K562 (cell line): ENCODE data around the gene HK1. TPM values are rescaled to one million over a fixed set of nuclear protein-coding genes. Genes with fewer than 3 reads are reported as not detected.

Source experiments
- BCL6 ChIP-seq: fragments of 250-450 bp; sonication (Bioruptor Pico); IDR thresholded peaks from 2 replicates; pipeline ENCODE4 v1.4.0; 2020
- CBFA2T2 ChIP-seq: fragments of 450-650 bp; conservative IDR thresholded peaks from 2 replicates; pipeline ENCODE4 v1.6.1; 2017; ENCODE audit warnings: mild to moderate bottlenecking
- CBX5 ChIP-seq: IDR thresholded peaks from 2 replicates; pipeline ENCODE4 v1.6.1; 2014; ENCODE audit warnings: low read depth, borderline replicate concordance
- CTBP1 ChIP-seq: fragments of 450-650 bp; IDR thresholded peaks from 2 replicates; pipeline ENCODE4 v1.6.1; 2016; ENCODE audit warnings: borderline replicate concordance
- DIDO1 ChIP-seq: fragments of 450-650 bp; IDR thresholded peaks from 2 replicates; pipeline ENCODE4 v1.6.1; 2016; ENCODE audit warnings: low read depth, missing biosample characterization, missing genetic modification characterization
- DNMT1 ChIP-seq: fragments of 450-650 bp; IDR thresholded peaks from 2 replicates; pipeline ENCODE4 v1.6.1; 2016; ENCODE audit warnings: antibody characterized with exemption, mild to moderate bottlenecking
- E2F3 ChIP-seq: fragments of 250-450 bp; sonication (Bioruptor Pico); IDR thresholded peaks from 2 replicates; pipeline ENCODE4 v1.4.0; 2020; ENCODE audit warnings: mild to moderate bottlenecking
- ELF1 ChIP-seq: fragments of 200-800 bp; sonication (Bioruptor generic); IDR thresholded peaks from 2 replicates; pipeline ENCODE4 v1.6.1; 2016; ENCODE audit warnings: missing genetic modification characterization, missing compliant biosample characterization
- ELF4 ChIP-seq: fragments of 450-650 bp; formaldehyde crosslinking; IDR thresholded peaks from 2 replicates; pipeline ENCODE4 v1.4.0; 2022; ENCODE audit warnings: missing genetic modification characterization
- ELK3 ChIP-seq: fragments of 450-650 bp; formaldehyde crosslinking; IDR thresholded peaks from 2 replicates; pipeline ENCODE4 v1.4.0; 2020; ENCODE audit warnings: mild to moderate bottlenecking
- GABPB1 ChIP-seq: sonication (generic); formaldehyde crosslinking; IDR thresholded peaks from 2 replicates; pipeline ENCODE4 v1.8.0; 2022; ENCODE audit warnings: mild to moderate bottlenecking, missing genetic modification reagents
- KLF13 ChIP-seq: fragments of 450-650 bp; IDR thresholded peaks from 2 replicates; pipeline ENCODE4 v1.6.1; 2016; ENCODE audit warnings: missing genetic modification characterization, low read depth, mild to moderate bottlenecking, missing compliant biosample characterization, moderate library complexity, borderline replicate concordance
- LCOR ChIP-seq: sonication (generic); formaldehyde crosslinking; IDR thresholded peaks from 2 replicates; pipeline ENCODE4 v1.8.0; 2022; ENCODE audit warnings: mild to moderate bottlenecking, missing genetic modification reagents
- MAFG ChIP-seq: fragments of 450-650 bp; conservative IDR thresholded peaks from 2 replicates; pipeline ENCODE4 v1.6.1; 2016; ENCODE audit warnings: missing genetic modification characterization, missing compliant biosample characterization
- PCBP2 ChIP-seq: fragments of 200-400 bp; formaldehyde crosslinking; IDR thresholded peaks from 2 replicates; pipeline ENCODE4 v1.6.1; 2018; ENCODE audit warnings: low read length, low read depth, mild to moderate bottlenecking, moderate library complexity; ENCODE audit not compliant: poor library complexity, severe bottlenecking
- RAD21 ChIP-seq, 2 experiments: fragments of 250-450 bp in 1 of 2; fragments of 450-650 bp in 1 of 2; sonication (Bioruptor Pico) in 1 of 2; formaldehyde crosslinking in 1 of 2; IDR thresholded peaks in 1 of 2; conservative IDR thresholded peaks in 1 of 2; 2 replicates each; pipeline versions ENCODE4 v1.4.0 to v1.8.0; 2020 to 2022; ENCODE audit warnings: mild to moderate bottlenecking in 2 of 2, moderate library complexity in 1 of 2
- RB1 ChIP-seq: fragments of 450-650 bp; IDR thresholded peaks from 2 replicates; pipeline ENCODE4 v1.6.1; 2017; ENCODE audit warnings: low read depth, mild to moderate bottlenecking
- RFX1 ChIP-seq: fragments of 450-650 bp; IDR thresholded peaks from 2 replicates; pipeline ENCODE4 v1.6.1; 2016; ENCODE audit warnings: mild to moderate bottlenecking, moderate library complexity
- SMAD3 ChIP-seq: fragments of 450-650 bp; formaldehyde crosslinking; conservative IDR thresholded peaks from 2 replicates; pipeline ENCODE4 v1.4.0; 2020; ENCODE audit warnings: mild to moderate bottlenecking
- TFAM ChIP-seq: fragments of 250-450 bp; sonication (Bioruptor Pico); conservative IDR thresholded peaks from 2 replicates; pipeline ENCODE4 v1.5.0; 2021; ENCODE audit warnings: mild to moderate bottlenecking, moderate library complexity
- TFAP4 ChIP-seq: sonication (generic); formaldehyde crosslinking; IDR thresholded peaks from 2 replicates; pipeline ENCODE4 v1.8.0; 2022; ENCODE audit warnings: missing genetic modification reagents, mild to moderate bottlenecking, moderate library complexity, borderline replicate concordance
- THRA ChIP-seq: fragments of 450-650 bp; IDR thresholded peaks from 2 replicates; pipeline ENCODE4 v1.6.1; 2017; ENCODE audit warnings: mild to moderate bottlenecking, moderate library complexity
- ZBTB7A ChIP-seq: IDR thresholded peaks from 2 replicates; pipeline ENCODE4 v1.6.1; 2011; ENCODE audit warnings: low read depth, mild to moderate bottlenecking, low read length, moderate library complexity, borderline replicate concordance; ENCODE audit not compliant: control insufficient read depth
- ZNF316 ChIP-seq: fragments of 450-650 bp; IDR thresholded peaks from 2 replicates; pipeline ENCODE4 v1.6.1; 2016
- ZNF324 ChIP-seq: fragments of 250-450 bp; sonication (Bioruptor Pico); IDR thresholded peaks from 2 replicates; pipeline ENCODE4 v1.4.0; 2020; ENCODE audit warnings: mild to moderate bottlenecking
- polyA plus RNA-seq, 8 experiments: library from polyadenylated mRNA; depleted of rRNA in 4 of 8; stranded (reverse) in 5 of 8; unstranded in 3 of 8; fragments of >200 nt; fragmentation: Nextera tagmentation in 2 of 8; fragmentation: Illumina TruSeq in 1 of 8; extraction: Ambion mirVana in 2 of 8; extraction: Trizol in 1 of 8; gene quantifications; 2 replicates each; pipeline versions ENCODE4 v1.2.1 to v1.2.3, GENCODE V29; 2011 to 2014; ENCODE audit warnings: inconsistent platforms in 1 of 8, missing spikeins in 1 of 8
- total RNA-seq, 7 experiments: library from RNA; depleted of rRNA in 6 of 7; stranded (reverse); fragments of >200 nt in 6 of 7; fragmentation: Illumina TruSeq in 2 of 7; extraction: Trizol in 2 of 7; gene quantifications; 2 replicates each; pipeline versions ENCODE4 v1.2.1 to v1.2.3, GENCODE V29; 2011 to 2021; ENCODE audit warnings: low replicate concordance in 1 of 7
- TF ChIP-seq, protein P1 (sequence below): sonication (generic); formaldehyde crosslinking; IDR thresholded peaks from 2 replicates; pipeline ENCODE4 v1.9.0; 2022; ENCODE audit warnings: mild to moderate bottlenecking, missing genetic modification reagents

The HK1 gene
- total and polyA plus RNA-seq, 9 of the 15 experiments (the other 6 are each of a cell fraction or from before 2014, with no cell fraction given): 29.2 to 444 (median 193) TPM

DNA sequence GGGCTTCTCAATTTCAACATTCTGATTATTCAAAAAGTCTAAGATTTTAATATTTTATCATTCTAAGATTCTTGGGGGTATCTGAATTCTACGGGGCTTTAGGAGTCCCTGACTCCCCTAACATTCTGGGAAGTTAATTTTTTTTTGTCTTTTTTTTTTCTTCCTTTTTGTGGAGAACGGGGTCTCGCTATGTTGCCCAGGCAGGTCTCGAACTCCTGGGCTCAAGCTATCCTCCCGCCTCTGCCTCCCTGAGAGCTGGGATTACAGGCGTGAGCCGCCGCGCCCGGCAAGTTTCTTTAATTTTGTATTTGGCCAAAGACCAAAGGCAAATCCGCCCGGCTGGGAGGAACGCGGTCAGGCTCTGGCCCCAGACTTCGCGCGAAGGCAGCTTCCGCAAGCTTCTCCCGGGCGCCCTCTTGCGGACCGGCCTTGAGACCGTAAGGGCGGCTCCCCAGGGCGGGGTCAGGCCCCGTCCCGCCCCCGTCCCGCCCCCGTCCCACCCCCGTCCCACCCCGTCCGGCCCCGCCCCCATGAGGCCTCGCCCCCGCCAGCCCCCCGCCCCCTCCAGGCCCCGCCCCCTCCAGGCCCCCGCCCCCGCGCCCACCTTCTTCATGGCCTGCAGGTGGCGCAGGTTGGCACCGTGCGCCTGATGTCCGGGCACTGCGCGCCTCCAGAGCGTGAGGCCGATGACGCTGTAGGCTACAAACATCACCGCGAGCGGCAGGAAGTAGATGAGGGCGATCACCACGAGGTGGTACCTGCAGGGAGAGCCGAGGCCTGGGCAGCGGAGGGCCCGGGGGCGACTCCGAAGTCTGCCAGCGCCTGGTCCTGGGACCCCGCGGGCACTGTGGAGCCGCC lies 130.3 kb downstream of the HK1 start (continued):
- TF ChIP-seq PCBP2 (no peak), GABPB1 (CRISPR knock-in tag) (peak; percentile 72), ELF4 (CRISPR knock-in tag) (no peak), CBX5 (no peak; the same call in 1 of the 2 replicates), TFAP4 (CRISPR knock-in tag) (peak; percentile 80), ELF1 (tag) (peak; percentile 87), CBFA2T2 (no peak), CTBP1 (peak; percentile 75; the same call in 1 of the 2 replicates), RB1 (peak; percentile 60; the same call in 1 of the 2 replicates), LCOR (peak; percentile 88), ZBTB7A (peak; percentile 84; the same call in 1 of the 2 replicates), ZNF324 (CRISPR knock-in tag) (no peak), E2F3 (CRISPR knock-in tag) (no peak), SMAD3 (no peak), RFX1 (no peak), MAFG (tag) (no peak), RAD21 (CRISPR knock-in tag; conservative IDR thresholded peaks at IDR 0.05 in 1 of 2, IDR thresholded peaks at IDR 0.05 in 1 of 2) (peak in 1 of 2 experiments; percentile 43; a peak in 2 of 4 replicates), DIDO1 (tag) (no peak), THRA (no peak), BCL6 (CRISPR knock-in tag) (no peak), TFAM (CRISPR knock-in tag) (no peak), DNMT1 (no peak), KLF13 (peak; percentile 47; the same call in 1 of the 2 replicates), ZNF316 (no peak), ELK3 (CRISPR knock-in tag) (no peak)
- TF ChIP-seq, protein P1, sequence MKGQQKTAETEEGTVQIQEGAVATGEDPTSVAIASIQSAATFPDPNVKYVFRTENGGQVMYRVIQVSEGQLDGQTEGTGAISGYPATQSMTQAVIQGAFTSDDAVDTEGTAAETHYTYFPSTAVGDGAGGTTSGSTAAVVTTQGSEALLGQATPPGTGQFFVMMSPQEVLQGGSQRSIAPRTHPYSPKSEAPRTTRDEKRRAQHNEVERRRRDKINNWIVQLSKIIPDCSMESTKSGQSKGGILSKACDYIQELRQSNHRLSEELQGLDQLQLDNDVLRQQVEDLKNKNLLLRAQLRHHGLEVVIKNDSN (CRISPR knock-in tag): no peak
